Measurements from ENCODE around the gene RD3L.

RD3L gene

DNA sequence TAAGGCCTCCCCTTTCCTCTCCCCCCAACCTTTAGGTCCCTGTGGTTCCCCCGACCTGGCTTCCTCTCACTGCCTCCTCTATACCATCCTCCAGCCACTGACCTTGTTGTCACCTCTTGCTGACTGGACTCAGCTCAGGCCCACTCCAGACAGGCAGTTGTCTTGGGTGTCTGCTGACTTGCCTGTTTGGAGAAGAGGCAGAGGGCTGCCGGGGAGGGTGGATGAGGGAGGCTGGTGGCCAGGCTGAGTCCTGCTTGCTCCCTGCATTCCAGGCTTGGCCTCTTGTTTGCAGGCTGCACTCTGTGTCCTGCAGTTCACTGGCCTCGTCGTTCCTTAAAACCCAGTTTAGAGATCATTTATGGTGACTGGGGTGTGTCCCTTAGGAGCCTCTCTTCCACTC, 31.0 kb upstream of the RD3L start:
- DNase-seq (ENCODE audit: low read depth): no peak
- H3K4me3 ChIP-seq (ENCODE audit: low read length): no peak overlapping the region
- TF ChIP-seq, protein P1, sequence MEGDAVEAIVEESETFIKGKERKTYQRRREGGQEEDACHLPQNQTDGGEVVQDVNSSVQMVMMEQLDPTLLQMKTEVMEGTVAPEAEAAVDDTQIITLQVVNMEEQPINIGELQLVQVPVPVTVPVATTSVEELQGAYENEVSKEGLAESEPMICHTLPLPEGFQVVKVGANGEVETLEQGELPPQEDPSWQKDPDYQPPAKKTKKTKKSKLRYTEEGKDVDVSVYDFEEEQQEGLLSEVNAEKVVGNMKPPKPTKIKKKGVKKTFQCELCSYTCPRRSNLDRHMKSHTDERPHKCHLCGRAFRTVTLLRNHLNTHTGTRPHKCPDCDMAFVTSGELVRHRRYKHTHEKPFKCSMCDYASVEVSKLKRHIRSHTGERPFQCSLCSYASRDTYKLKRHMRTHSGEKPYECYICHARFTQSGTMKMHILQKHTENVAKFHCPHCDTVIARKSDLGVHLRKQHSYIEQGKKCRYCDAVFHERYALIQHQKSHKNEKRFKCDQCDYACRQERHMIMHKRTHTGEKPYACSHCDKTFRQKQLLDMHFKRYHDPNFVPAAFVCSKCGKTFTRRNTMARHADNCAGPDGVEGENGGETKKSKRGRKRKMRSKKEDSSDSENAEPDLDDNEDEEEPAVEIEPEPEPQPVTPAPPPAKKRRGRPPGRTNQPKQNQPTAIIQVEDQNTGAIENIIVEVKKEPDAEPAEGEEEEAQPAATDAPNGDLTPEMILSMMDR (IDR thresholded peaks at IDR 0.05; ENCODE audit: insufficient read depth, low read depth, low read length, missing control alignments): no peak

DNA sequence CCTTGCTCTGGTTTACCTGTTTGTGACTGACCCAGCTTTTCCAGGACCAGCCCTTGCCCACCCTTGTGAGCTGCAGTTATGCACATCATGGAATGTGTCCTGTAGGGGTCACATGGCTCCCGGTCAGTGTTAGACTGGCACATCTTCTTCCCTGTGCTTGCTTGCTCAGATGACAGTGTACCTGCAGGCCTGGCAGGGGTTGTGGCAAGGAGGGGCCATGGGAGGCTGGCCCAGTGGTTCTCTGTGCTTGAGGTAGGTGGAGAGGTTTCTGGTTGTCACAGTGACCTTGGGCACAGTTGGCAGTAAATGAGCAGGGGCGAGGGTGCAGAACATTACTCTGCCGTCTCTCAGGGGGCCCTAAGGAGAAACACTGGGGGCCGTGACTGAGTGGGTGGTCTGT, 27.6 kb upstream of the RD3L start:
- H3K4me3 ChIP-seq (ENCODE audit: low read length): no peak overlapping the region
- no peak for DNase-seq (ENCODE audit: low read depth)
- TF ChIP-seq, protein P1 (IDR thresholded peaks at IDR 0.05; ENCODE audit: insufficient read depth, low read depth, low read length, missing control alignments): no peak

DNA sequence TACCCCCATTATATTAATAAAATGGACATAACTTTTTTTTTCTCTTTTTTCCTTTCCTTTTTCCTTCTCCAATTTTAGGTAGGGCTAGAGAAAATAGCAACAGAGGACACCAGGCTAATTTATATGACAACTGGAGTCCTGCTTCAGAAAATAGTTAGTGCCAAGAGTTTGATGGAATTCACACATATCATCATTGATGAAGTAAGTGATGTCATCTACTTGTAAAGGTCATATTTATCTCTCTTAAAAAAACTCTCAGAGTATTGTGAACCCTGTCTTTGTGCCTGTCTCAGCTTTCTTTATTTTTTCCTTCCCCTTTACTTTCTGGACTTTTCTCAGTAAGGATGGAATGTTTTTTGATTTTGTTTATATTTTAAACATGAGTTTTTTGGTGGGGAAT, 24.3 kb upstream of the RD3L start:
- DNase-seq (ENCODE audit: low read depth): no peak
- TF ChIP-seq, protein P1 (IDR thresholded peaks at IDR 0.05; ENCODE audit: insufficient read depth, low read depth, low read length, missing control alignments): no peak
- no peak overlapping the region for H3K4me3 ChIP-seq (ENCODE audit: low read length)

DNA sequence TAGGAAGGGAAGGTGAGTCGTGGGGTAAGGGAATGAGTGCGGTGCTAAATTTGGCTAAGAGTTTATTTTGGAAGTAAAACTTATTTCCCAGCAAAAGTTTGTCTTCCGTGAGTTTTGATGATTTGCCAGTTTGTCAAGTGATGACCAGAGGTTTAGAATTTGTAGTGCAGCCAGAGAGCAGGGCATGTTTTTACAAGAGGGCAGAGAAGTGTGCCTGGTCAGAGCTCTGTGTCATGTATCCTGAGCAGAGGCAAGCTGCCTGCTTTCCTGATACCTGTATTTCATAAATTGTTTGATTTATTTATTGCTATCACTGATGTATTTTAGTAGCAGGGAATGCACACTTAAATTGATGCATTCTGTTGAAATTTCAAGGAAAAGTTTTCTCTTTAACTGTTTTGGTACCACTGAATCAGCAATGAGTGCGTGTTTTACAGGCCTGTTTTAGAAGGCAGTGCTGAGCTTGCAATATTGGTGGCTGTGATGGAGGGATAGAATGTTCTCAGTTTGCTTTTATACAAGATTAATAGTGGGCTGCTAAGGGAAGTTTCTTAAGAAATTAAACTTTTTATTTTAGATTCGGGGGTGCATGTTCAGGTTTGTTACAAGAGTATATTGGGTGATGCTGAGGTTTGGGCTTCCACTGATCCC, 19.7 kb upstream of the RD3L start:
- peak; percentile 22 for DNase-seq (ENCODE audit: low read depth)
- no peak overlapping the region for H3K4me3 ChIP-seq (ENCODE audit: low read length)
- TF ChIP-seq, protein P1 (IDR thresholded peaks at IDR 0.05; ENCODE audit: insufficient read depth, low read depth, low read length, missing control alignments): no peak

DNA sequence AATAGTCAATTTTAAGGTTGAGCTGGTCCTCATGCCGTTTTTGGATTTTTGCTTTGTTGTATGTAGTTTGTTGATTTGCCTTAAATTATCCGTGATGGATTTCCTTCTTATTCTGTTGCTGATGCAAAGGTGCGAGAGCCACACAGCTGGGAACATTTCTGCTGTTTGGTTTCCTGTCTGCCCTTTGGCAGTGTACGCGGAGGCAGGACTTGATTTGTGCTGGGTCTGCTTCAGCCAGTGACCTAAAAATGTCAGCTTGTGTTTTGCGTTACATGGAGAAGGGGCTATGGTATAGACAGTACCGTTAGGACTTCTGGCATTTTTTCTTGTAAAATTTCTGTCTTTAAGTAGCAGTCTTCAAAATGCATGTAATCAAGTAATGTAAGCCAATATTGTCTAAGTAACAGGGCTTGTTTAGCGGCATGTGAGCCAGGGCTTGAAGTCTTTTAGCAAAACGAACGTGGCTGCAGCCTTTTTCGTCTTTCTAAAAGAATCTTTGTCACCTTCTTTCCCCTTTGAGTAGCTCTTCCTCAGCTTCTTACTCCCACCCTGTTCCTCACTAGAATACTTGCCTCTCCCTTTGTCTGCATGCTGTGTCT, 18.2 kb upstream of the RD3L start:
- TF ChIP-seq, protein P1 (IDR thresholded peaks at IDR 0.05; ENCODE audit: insufficient read depth, low read depth, low read length, missing control alignments): no peak
- no peak for DNase-seq (ENCODE audit: low read depth)

DNA sequence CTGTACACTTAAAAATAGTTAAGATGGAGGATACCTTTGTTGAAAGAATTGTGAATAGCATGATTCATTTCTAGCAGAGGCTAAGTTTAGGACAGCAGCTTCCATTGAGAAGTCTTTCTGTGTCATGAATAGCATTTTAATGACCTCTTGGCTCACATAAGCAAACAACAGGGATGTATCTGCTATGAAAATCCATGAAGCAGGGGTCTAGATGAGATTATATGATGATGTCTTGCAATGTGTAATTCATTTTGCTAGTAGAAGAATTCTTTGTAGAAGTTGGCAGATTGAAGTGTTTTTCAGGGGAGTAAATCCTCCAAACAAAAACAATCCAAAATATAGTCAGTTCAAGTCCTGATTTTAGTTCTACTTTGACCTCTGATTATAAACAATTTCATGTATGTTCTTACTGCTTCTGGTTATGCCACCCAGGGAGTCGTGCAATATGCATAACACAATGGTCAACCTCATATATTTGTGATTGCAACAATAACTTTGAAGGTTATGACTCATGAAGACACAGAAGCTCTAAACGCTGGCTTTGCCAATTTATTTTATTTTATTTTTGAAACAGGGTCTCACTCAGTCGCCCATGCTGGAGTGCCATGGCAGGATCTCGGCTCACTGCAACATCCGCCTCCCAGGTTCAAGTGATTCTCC, 6.9 kb upstream of the RD3L start:
- DNase-seq (ENCODE audit: low read depth): peak; percentile 36
- no peak overlapping the region for H3K4me3 ChIP-seq (ENCODE audit: low read length)
- TF ChIP-seq, protein P1 (IDR thresholded peaks at IDR 0.05; ENCODE audit: insufficient read depth, low read depth, low read length, missing control alignments): no peak

More for the DNA sequence above, 18.2 kb upstream of the RD3L start:
- H3K4me3 ChIP-seq (ENCODE audit: low read length): no peak overlapping the region
